Stimulated activated naive CD8-positive, alpha-beta T cell treated with anti-CD3 and anti-CD28 coated beads, Interleukin-15, Interleukin-2, amounts not matched to agents 100 ng/mL and 50 ng/mL, for 24 hours (primary cell): ENCODE measurements around the gene MDFIC2.

ENCODE experiments used
- H3K27ac Mint-ChIP-seq: one replicate; pipeline ENCODE4 v1.8.0; 2021; ENCODE audit warnings: mild to moderate bottlenecking, mixed read lengths
- H3K27me3 Mint-ChIP-seq: one replicate; pipeline ENCODE4 v1.8.0; 2021; ENCODE audit warnings: mixed read lengths
- H3K36me3 Mint-ChIP-seq: one replicate; pipeline ENCODE4 v1.8.0; 2021; ENCODE audit warnings: low read depth, mixed read lengths
- H3K4me1 Mint-ChIP-seq: one replicate; pipeline ENCODE4 v1.8.0; 2021; ENCODE audit warnings: low read depth, mixed read lengths
- H3K4me3 Mint-ChIP-seq: one replicate; pipeline ENCODE4 v1.8.0; 2021; ENCODE audit warnings: mild to moderate bottlenecking, mixed read lengths
- H3K9me3 Mint-ChIP-seq: one replicate; pipeline ENCODE4 v1.8.0; 2021; ENCODE audit warnings: mixed read lengths

Gene MDFIC2

DNA sequence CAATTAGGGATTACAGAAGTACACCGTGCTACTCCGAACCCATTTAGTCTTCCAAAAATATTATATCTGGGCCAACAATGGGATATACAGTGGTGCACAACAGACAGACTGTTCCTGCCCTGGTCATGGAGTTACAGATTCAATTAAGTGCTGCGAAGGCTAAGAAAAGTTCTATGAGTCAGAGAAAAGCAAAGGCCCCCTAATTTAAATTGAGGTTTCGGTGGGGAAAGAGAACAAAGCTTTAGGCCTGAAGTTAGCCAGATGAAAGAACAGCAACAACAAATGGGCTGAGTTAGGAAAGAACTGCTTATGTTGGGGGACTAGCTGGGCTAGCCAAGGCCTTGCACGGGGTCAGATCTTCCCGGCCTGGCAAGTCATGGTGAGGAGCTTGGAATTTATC, 131.8 kb downstream of the MDFIC2 start:
- no peak overlapping the region for H3K27ac Mint-ChIP-seq
- H3K4me3 Mint-ChIP-seq, result no peak overlapping the region
- H3K9me3 Mint-ChIP-seq, result no peaks in the 10 kb centered on the region
- no peaks in the 10 kb centered on the region for H3K4me1 Mint-ChIP-seq
- H3K36me3 Mint-ChIP-seq, result no peaks in the 10 kb centered on the region
- H3K27me3 Mint-ChIP-seq, result peaks cover 17% of the 10 kb centered on the region

GRCh38 chr3:70179111-70179510, 133.3 kb downstream of the MDFIC2 start:
- Mint-ChIP-seq H3K4me3 (no peak overlapping the region), H3K36me3 (no peaks in the 10 kb centered on the region), H3K27me3 (peaks cover 20% of the 10 kb centered on the region), H3K4me1 (no peaks in the 10 kb centered on the region), H3K27ac (no peak overlapping the region), H3K9me3 (no peaks in the 10 kb centered on the region)

DNA sequence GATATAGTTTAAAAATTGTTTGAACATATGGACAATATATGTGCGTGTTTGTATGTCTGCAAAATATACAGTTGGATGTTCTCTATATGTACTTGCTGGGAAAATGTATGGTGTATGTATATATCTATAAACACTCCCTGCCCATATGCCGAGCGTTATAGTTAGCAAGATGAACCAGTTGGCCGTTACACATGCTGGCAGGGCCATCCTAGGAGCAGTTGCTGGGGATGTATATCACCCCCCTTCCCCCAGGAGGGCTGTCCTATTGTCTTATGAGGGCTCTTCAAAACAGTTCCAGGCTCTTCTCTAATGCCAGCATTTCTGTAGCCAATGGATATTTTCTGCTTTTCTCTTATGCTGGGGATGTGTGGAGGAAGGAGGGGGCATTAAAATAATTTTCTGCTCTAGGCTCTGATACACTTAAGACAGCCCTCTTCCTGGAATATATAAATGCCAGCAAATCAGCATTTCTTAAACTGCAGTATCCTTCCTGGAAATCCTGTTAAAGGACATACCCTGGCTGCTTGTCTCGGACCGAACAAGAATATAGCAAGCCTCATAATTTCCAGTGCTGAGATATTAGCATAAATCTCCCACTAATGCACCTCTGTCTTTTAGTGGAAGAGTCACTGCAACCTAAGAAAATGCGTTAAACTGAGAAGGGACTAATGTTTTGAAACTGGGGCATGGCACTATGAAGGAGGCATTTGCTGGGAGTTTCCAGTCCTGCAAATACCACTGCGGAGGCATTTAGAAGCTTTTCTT, 134.4 kb downstream of the MDFIC2 start:
- no peaks in the 10 kb centered on the region for H3K9me3 Mint-ChIP-seq
- no peak overlapping the region for H3K4me3 Mint-ChIP-seq
- no peak overlapping the region for H3K27ac Mint-ChIP-seq
- peaks cover 19% of the 10 kb centered on the region for H3K27me3 Mint-ChIP-seq
- no peaks in the 10 kb centered on the region for H3K36me3 Mint-ChIP-seq
- no peaks in the 10 kb centered on the region for H3K4me1 Mint-ChIP-seq

DNA sequence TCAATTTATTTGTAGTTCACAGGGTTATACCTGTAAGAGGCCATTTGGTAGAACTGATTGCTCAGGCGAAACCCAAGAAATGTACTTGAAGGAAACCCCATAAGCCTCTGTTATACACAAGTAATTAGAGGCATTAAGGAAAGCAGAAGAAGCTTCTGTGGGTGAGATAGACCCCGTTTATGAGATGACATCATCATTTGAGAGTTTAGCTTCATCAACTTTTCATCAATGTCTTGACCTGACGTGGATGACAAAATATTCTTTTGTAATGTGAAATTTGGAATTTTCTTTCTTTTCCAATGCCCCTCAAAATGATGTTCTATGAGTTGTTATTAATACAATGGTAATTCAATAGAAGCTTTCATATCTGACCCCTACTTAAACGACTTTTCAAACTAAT, 136.2 kb downstream of the MDFIC2 start:
- Mint-ChIP-seq H3K27ac (no peak overlapping the region), H3K9me3 (no peaks in the 10 kb centered on the region), H3K36me3 (no peaks in the 10 kb centered on the region), H3K4me1 (no peaks in the 10 kb centered on the region), H3K4me3 (no peak overlapping the region), H3K27me3 (peaks cover 22% of the 10 kb centered on the region)

DNA sequence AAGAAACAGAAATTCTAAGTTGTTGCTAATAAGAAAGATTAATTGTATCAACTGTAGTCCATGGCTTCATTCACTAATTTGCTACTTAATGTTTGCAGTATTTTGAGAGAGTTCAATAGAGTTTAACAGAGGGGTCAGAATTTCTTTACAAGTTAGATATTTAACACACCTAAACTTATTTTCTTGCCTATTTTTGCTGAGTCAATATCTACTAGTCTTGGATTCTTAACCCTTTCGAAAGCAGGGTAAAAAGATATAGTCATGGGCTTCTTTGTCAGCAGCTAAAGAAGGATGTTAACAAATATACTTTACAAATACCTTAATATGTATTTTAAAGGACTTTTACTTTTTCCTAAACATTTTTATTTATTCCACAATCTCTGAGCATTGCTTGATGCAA, 155.6 kb downstream of the MDFIC2 start:
- Mint-ChIP-seq H3K9me3 (no peaks in the 10 kb centered on the region), H3K36me3 (no peaks in the 10 kb centered on the region)

GRCh38 chr3:70150599-70150998, 161.8 kb downstream of the MDFIC2 start:
- Mint-ChIP-seq H3K36me3 (no peaks in the 10 kb centered on the region), H3K4me3 (no peak overlapping the region), H3K27me3 (peaks cover 3% of the 10 kb centered on the region), H3K4me1 (no peaks in the 10 kb centered on the region), H3K27ac (no peak overlapping the region), H3K9me3 (no peaks in the 10 kb centered on the region)

More for the DNA sequence above, 155.6 kb downstream of the MDFIC2 start:
- Mint-ChIP-seq H3K4me3 (no peak overlapping the region), H3K27me3 (peaks cover 13% of the 10 kb centered on the region), H3K4me1 (no peaks in the 10 kb centered on the region), H3K27ac (no peak overlapping the region)

DNA sequence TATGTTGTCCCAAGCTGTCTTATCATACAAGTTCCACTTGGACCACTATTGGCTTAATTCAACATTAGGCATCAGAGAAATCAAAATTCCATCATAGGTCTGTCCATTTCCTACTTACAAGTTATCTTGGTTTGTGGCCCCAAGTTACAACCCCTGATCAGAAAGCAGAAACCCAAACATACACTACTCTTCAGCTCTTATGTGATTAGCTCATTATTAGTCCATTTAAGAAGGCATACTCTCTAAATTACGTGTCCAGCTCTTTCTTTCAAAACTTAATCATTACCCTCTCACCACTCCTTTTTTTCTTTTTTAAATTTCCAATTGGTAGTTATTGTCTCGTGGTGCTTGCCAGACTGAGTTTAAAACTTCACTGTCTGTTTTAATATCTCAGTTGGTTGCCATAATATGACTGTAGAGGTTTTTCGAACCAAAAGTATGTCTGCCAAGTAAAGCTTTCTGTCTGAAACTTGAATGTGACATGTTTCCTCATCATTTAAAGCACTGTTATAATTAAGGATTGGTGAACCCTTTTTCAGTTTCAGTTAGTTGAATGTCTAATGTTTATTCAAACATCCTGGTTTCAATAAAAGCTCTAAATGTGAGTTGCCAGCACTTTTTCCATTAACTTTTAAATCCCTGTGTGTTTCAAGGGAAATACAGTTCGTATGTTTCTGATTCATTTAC, 162.6 kb downstream of the MDFIC2 start:
- H3K27me3 Mint-ChIP-seq, result peaks cover 3% of the 10 kb centered on the region
- H3K9me3 Mint-ChIP-seq, result peaks cover 2% of the 10 kb centered on the region
- no peak overlapping the region for H3K27ac Mint-ChIP-seq
- no peaks in the 10 kb centered on the region for H3K4me1 Mint-ChIP-seq
- no peak overlapping the region for H3K4me3 Mint-ChIP-seq
- no peaks in the 10 kb centered on the region for H3K36me3 Mint-ChIP-seq
